Stimulated activated CD4-positive, alpha-beta T cell treated with anti-CD3 and anti-CD28 coated beads, Interleukin-12 subunit alpha, Interleukin-12 subunit beta, amount 100 ng/mL, for 4 hours (primary cell): ENCODE results near the gene TCAIM.
A peak's percentile ranks its signal among the peaks of the same experiment; 100 is the strongest.
"Not testable (repeated sequence)": the region's sequence is repeated elsewhere in the genome, so short reads cannot be mapped to it uniquely, and the experiment has no call there.

ENCODE experiments used
- DNase-seq: peaks from one replicate; pipeline ENCODE4 v3.0.0-alpha.2; 2020

Gene TCAIM

GRCh38 chr3:44416031-44417030, 77.8 kb downstream of the TCAIM start:
- no peak for DNase-seq

GRCh38 chr3:44418118-44418517, 79.6 kb downstream of the TCAIM start:
- not testable (repeated sequence) for DNase-seq

DNA sequence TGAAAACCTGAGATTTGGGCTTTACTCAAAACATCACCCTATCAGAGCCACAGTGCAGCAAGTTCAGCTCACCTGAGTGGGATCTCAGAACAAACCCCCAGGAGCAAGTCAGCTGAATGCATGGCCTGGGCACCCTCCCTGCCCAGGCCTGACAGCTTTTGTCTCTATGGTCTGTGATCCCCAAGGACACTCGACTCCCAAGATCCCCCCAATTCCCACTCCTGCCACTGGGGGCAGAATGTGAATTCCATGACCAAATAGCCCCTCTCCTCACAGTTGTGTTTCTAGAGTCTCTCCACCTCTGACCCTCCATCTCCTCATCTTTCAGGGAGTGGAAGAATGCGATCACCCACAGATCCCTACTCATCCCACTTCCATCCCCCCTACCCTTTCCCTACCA, 80.0 kb downstream of the TCAIM start:
- DNase-seq, result no peak

GRCh38 chr3:44419116-44419922, 80.8 kb downstream of the TCAIM start:
- no peak for DNase-seq

DNA sequence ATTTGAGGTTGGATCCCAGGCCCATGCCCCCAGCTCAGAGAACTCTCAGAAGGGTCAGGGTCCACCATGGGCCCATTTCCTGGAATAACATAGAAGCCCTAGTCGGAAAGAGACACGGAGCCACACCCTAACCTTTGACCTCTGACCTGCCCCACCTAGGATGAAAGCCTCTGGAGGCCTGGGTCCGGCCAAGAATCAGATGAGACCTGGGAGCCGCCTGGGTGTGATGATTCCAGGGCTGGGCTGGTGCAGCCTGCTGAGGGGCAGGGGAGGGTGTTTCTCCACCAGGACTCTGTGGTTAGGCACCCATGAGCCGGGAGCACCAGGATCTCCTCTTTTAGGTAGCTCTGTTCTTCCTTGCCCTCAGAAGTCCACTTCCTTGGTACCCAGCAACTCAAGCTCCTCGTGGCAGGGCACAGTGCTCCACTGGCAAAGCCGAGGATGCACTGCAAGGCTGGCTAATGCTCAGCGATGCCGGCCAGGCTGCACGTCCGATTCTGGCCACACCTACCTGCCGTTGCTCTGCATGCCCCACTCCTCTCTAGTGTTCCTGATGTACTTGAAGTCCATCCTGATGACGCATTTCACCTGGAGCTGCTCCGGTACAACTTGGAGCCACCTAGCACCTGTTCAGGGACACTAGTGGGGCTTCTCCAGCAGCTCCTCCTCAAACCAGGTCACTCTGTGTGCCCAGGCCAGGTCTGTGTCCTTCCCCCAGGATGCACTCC, 81.5 kb downstream of the TCAIM start:
- DNase-seq, result no peak

GRCh38 chr3:44420676-44421075, 82.1 kb downstream of the TCAIM start:
- DNase-seq, result no peak

DNA sequence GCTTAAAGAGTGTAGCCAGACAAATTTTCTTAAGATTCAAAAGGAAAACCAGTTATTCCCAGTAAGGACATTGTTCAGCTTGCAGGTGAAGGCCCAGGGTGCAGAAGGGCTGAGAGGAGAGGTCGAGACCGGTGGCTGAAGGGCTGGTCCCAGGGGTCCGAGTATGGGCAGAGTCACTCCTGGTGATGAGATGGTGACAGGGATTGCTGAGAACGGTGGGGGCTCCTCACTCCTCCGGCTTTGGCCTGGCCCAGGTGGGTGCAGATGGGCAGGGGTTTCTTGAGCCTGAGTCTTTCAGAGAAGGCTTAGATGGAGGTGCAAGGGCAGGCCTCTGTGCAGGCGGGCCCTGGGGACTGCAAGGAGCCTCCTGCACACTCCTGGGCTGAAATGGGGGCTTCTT, 82.7 kb downstream of the TCAIM start:
- DNase-seq, result no peak

DNA sequence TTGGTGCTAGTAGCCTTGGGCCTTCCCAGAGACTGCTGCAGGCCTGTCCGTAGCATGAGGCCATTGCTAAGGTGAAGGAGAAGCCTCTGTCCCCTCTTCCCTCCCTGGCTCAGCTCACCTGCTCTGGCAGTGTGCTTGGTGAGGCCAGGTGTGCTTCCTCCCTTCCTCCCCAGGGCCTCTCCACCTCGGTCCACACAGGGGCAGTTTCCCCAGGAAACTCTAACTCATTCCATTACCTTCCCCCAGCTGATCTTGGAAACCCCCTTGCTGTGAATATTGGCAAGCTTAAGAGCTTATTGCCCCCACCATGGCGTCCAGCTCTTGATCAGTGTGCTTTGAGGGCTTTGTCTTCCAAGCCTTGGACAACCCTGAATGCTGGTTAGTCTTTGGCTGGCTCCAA, 86.2 kb downstream of the TCAIM start:
- no peak for DNase-seq

- DNase-seq, result no peak
Observed at GRCh38 chr3:44427683-44428082, 89.1 kb downstream of the TCAIM start.

DNA sequence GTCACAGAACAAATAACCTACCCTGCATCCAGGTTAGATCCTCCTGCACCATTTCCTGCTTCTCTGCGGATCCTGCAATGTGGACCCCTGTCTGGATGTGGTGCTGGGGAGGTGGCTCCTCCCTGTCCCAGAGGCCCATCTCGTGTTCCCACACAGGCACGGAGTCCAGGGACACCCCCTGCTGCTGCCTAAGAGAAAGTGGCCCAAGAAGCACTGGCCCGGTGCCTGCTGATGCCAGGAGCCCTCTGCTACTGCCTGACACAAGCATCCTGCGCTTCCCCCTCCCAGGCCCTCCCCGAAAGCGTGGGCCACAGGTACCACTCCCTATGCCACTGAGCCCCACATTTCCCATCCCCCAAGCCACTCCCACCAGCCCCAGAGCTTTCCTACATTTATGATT, 90.3 kb downstream of the TCAIM start:
- DNase-seq, result no peak

DNA sequence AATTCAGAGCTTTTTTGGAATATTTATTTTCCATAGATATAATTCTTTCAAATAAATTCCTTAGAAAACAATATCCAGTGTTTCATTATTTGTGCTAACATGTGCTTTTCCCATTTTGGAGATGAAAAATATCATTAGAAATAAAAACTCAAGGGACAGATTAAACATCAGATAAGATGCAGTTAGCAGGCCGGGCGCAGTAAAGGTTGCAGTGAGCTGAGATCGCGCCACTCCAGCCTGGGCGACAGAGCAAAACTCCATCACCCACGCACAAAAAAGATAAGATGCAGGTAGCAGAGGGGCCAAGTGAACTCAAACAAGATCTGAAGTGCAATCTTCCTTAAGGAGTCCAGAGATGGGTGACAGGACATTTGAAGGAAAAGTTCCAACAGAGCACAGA, 90.9 kb downstream of the TCAIM start:
- no peak for DNase-seq

DNA sequence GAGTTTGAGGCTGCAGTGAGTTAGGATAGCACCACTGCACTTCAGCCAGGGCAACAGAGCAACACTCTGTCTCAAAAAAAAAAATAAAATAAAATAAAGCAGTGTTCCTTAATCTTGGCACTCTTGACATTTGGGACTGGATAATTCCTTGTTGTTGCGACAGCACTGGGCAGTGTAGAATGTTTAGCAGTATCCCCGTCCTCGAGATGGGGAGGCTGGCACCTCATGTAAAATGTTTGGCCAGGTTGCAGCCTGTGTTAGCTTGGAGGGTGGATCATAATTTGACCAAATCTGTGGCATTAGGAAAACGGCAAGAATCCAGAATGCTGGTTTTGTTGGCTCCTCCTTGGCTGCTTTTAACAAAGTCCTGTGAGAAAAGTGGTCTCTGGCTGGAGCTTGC, 91.9 kb downstream of the TCAIM start:
- no peak for DNase-seq

GRCh38 chr3:44434834-44435510, 96.4 kb downstream of the TCAIM start:
- no peak for DNase-seq

DNA sequence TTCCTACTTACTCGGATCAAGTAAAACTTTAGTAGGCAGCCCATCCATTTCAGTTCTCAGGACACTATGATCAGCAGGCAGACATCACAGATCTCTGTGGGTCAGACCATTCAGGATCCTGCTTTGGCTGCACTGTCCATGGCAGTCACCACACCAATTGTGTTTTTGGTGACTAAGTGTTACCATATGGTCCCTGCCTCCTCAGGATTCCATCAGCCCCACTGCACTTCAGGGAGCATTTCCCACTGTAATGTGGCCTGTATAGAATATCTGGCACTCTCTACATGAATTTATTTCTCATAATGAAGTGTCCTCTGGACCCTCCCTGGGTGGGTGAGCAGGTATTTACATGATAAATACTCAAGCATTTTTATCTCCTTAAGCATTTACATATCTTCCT, 97.6 kb downstream of the TCAIM start:
- DNase-seq, result no peak

- DNase-seq, result no peak
Observed at GRCh38 chr3:44437800-44438199, 99.2 kb downstream of the TCAIM start.

DNA sequence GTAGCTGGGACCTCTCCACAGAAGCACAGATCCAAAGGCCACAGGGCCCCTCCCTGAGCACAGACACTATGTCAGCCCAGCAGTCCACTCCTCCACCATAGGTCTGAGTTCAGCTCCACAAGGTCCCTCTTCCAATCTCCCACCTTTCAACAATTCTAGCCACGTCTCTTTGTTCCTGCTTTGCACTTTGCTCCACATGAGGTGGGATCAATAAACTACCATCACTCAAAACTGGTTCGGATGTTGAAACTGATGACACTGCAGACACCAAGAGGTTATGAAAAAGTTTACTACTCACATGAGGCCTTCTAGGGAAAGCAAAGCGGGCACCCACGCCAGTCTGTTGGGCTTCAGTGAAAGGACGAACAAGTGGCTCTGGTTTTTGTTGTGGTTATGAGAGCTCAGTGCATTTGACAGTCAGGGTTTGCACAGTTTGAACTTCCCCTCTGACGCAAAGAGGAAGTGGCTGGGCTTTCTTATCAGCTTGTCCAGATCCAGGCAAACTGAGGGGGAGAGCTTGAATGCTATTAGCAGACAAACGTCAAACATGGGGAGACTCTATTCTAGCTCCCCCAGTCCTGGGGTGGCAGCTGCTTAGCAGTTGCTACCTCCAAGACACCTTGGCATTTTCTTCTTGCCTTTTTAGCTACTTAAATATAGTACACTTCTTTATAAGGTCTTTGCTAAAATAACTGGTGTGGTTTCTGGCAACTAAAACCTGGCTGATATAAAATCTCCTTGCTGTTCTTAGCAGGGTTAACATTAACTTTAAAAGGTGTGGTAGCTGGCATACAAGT, 101.1 kb downstream of the TCAIM start:
- DNase-seq, result peak; percentile 39

- no peak for DNase-seq
Observed at GRCh38 chr3:44442596-44443309, 104.2 kb downstream of the TCAIM start.

- DNase-seq, result no peak
Observed at GRCh38 chr3:44444437-44444836, 105.9 kb downstream of the TCAIM start.

DNA sequence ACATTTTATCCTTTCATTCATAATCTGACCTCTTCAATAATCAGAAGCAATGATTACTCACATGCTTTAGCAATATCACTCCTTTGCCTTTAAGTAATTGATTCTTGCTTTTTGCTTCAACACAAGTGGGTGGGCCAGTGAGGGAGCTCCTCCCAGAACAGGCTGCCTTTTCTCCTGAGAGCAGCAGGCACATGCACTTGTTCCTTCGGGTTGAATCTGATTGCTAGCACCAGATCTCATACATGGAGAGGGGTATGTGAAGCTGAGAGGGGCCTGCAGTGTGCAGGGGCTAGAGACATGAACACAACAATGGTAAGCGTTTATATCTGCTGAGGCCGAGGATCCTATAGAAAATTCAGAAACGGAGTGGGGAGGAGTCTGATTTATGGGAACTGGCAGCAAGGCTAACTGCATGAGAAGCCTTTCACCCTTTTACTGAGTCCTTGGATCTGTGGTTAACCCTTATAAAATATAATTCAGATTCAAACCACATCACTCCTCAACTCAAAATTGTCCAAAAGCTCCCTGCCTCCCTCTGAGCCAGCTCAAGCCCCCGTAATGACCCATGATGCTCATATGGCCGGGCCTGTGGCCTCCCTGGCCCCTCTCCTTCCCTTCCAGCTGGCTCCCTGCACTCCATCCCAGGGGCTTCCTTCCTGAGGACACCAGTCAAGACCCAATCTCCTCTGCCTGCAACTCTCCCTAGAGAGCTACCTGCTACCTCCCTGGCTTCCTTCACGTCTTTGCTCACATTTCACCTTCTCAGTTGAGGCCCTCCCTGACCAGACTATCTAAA, 106.5 kb downstream of the TCAIM start:
- no peak for DNase-seq

- no peak for DNase-seq
Observed at GRCh38 chr3:44445786-44446185, 107.2 kb downstream of the TCAIM start.
